ENCODE data around the gene CDC40.

DNA sequence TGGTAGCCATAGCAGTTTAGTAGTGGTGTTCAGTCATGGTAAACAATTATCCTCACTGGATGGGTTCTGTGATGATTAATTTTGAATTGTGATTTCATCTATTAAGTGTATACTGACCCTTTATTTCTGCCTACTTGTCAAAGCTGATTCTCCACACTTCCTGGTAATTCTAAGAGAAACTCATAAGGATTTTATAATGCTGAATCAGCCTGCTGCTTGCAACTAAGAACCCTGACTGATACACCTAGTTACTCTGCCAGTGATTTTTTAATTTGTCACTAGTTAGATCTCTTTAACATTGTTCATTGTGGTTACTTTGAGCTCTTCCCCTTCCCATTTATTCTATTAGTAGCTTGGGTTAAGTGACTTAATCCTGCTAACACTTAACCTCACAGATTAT lies 8.6 kb downstream of the CDC40 start:
- TF ChIP-seq, protein P1, sequence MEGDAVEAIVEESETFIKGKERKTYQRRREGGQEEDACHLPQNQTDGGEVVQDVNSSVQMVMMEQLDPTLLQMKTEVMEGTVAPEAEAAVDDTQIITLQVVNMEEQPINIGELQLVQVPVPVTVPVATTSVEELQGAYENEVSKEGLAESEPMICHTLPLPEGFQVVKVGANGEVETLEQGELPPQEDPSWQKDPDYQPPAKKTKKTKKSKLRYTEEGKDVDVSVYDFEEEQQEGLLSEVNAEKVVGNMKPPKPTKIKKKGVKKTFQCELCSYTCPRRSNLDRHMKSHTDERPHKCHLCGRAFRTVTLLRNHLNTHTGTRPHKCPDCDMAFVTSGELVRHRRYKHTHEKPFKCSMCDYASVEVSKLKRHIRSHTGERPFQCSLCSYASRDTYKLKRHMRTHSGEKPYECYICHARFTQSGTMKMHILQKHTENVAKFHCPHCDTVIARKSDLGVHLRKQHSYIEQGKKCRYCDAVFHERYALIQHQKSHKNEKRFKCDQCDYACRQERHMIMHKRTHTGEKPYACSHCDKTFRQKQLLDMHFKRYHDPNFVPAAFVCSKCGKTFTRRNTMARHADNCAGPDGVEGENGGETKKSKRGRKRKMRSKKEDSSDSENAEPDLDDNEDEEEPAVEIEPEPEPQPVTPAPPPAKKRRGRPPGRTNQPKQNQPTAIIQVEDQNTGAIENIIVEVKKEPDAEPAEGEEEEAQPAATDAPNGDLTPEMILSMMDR (IDR thresholded peaks at IDR 0.05) = no peak
- TF ChIP-seq POLR2A (IDR thresholded peaks at IDR 0.05) = no peak

Data from heart left ventricle (tissue), 13 donors.